SU-DHL-6 (cell line): ENCODE measurements around the gene ARL8A.

ENCODE experiments used
- CTCF ChIP-seq: fragments of 200-600 bp; sonication (generic); IDR thresholded peaks from one replicate; pipeline ENCODE4 v1.5.1; 2017; ENCODE audit warnings: antibody characterized with exemption, mild to moderate bottlenecking, low read length, moderate library complexity; ENCODE audit not compliant: insufficient read depth, poor library complexity, severe bottlenecking
- EZH2phosphoT487 ChIP-seq: fragments of 200-600 bp; sonication (generic), shearing (Covaris generic); conservative IDR thresholded peaks from 2 replicates; pipeline ENCODE4 v1.6.1; 2018; ENCODE audit warnings: mild to moderate bottlenecking, antibody characterized with exemption, low read length, moderate library complexity, mixed read lengths

- TF ChIP-seq CTCF (no peak), EZH2phosphoT487 (no peak)
Measured at GRCh38 chr1:202104073-202104472, 40.5 kb downstream of the ARL8A start.
